ENCODE results near the gene MRI1.
A peak's percentile ranks its signal among the peaks of the same experiment; 100 is the strongest.
"Not testable (repeated sequence)": the region's sequence is repeated elsewhere in the genome, so short reads cannot be mapped to it uniquely, and the experiment has no call there.

The MRI1 gene
- 69.4 to 96.1 (median 87.5) reads per million in 4 experiments for total RNA-seq

DNA sequence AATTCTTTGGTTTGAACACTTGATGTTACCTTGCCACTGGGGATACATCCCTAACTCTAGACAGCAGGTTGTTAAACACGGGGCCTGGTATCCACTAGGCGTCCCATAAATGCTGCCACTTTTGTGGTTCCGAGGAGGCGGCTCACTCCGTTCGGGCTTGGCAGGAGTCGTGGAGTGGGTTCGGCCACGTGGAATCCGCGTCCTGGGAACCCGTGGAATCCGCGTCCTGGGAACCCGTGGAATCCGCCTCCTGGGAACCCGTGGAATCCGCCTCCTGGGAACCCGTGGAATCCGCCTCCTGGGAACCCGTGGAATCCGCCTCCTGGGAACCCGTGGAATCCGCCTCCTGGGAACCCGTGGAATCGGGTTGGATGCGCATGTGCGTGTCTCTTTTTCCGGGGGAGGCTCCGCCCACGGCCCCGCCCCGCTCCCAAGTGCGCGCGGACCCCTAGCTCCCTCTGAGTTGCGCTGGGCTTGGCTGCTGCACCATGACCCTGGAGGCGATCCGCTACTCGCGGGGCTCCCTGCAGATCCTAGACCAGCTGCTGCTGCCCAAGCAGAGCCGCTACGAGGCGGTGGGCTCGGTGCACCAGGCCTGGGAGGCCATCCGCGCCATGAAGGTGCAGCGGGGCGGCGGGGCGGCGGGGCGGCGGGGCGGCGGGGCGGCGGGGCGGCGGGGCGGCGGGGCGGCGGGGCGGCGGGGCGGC lies at the start of gene MRI1:
MRI1 (plus strand) TSS at position 422 of the 707 bp plus-strand sequence; CDS start at position 489, 67 bp downstream.
- peak; percentile 46 for DNase-seq

DNA sequence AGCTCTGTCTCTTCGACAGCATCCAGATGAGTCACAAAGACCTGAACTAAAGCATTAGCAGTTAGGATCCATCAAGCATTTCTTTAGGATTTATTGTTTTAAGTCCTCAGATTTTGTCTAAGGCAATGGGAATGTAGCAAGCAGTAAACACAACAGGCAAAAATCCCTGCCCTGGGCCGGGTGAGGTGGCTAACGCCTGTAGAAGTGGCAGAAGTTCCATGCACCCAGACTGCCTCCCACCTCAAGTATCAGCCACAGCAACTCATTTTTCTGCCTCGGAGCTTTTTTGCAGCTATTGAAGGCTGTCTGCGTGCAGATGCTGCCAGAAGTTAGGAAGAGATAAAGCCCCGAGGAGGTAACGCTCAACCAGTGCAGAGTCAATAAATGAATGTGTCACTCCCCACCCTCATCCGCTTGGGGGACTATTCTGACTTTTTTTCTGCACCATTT lies 47.1 kb upstream of the MRI1 start:
- DNase-seq, result no peak

DNA sequence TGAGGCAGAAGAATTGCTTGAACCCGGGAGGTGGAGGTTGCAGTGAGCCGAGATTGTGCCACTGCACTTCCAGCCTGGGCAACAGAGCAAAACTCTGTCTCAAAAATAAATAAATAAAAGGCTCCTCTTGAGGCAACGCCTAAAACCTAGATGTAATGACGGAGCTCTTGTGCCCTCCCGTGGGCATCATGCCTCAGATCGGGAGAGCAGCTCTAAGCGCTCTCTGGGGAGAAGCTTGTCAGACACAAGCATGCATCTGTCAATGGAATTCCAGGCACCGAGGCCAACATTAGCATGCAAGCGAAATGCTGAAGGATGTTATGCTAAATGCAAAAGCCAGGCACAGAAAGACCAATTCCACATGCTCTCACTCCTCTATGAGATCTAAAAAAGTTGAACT lies 45.6 kb upstream of the MRI1 start:
- no peak for DNase-seq

DNA sequence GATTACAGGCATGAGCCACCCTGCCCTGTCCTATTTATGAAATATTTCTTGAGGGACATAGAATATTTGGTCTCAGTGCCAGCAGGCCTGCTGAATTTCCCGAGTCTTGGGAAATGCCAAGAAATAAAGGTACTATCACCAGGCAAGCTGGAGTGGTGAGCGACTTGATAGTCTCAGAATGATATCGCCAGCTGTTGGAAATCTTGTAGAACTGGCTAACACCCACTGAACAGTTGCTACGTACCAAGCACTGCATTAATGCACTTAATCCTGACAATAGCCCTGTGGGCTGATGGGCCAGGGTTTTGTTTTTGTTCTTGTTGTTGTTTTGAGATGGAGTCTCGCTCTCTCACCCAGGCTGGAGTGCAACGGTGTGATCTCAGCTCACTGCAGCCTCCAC lies 42.2 kb upstream of the MRI1 start:
- no peak for DNase-seq

DNA sequence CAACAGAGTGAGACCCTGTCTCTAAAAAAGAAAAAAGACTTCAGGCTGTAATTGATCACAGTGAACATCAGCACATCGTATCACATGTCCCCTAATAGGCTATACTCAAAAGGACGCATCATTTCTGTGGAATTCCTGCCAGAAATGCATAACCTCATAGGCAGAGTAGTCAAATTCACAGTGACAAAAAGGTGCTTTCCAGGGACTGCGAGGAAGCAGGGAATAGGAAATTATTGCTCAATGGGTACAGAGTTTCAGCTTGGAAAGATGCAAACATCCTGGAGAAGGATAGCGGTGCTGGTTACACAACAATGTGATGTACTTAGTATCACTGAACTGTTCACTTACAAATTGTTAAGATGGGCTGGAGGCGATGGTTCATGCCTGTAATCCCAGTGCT lies 41.1 kb upstream of the MRI1 start:
- DNase-seq, result no peak

- DNase-seq, result no peak
Measured at GRCh38 chr19:13726323-13726722, 38.0 kb upstream of the MRI1 start.

DNA sequence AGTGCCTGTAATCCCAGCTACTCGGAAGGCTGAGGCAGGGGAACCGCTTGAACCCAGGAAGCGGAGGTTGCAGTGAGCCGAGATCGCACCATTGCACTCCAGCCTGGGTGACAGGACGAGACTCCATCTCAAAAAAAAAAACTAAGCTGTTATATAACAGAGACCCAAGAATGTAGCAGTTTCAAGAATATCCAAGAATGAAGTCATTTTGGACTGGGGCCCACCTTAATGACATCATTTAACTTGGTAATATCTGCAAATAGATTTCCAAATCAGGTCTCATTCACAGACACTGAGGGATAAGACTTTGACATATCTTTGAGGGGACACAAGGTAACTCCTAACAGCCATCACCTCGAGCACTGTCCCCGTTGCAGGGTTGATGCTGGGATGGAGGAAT lies 36.5 kb upstream of the MRI1 start:
- no peak for DNase-seq

- no peak for DNase-seq
Measured at GRCh38 chr19:13729859-13730258, 34.5 kb upstream of the MRI1 start.

- peak; percentile 90 for DNase-seq
Measured at GRCh38 chr19:13731147-13731964, 33.0 kb upstream of the MRI1 start.

GRCh38 chr19:13732337-13732736 lies 32.0 kb upstream of the MRI1 start:
- no peak for DNase-seq

GRCh38 chr19:13734751-13735150 lies 29.6 kb upstream of the MRI1 start:
- DNase-seq, result no peak

- DNase-seq, result no peak
Measured at GRCh38 chr19:13738073-13738472, 26.2 kb upstream of the MRI1 start.

GRCh38 chr19:13741893-13742292 lies 22.4 kb upstream of the MRI1 start:
- no peak for DNase-seq

- no peak for DNase-seq
Measured at GRCh38 chr19:13742756-13743155, 21.6 kb upstream of the MRI1 start.

GRCh38 chr19:13744174-13744573 lies 20.1 kb upstream of the MRI1 start:
- DNase-seq, result no peak

GRCh38 chr19:13747098-13747453 lies 17.2 kb upstream of the MRI1 start:
- DNase-seq, result no peak

DNA sequence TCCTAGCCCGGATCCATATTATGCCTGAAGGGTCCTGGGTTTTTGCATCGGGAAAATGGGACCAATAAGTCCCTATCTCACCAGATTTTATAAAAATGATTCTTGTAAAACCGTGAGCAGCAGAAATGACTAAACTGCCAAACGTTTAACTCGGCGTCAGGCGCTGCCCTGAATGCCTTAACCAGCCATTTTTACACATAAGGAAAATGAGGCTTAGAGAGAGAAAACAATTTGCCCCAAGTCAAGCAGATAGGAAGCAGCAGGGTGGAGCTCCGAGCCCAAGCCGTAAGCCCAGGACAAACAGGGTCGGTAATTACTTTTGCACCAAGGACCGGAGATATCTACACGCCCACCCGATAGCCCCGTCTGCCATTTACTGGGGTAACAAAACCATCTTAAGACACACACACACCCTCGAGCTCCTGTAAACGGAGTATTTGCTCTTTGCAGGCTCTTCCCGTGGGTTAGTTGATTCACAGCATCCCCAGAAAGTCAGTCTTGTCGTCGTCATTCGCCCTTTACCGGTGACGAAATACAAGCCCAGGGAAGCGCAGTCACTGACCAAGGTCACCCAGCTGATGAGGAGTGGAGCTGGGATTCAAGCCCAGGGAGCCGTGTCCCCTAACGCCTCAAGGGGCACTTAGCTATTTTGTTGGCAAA lies 16.0 kb upstream of the MRI1 start:
- DNase-seq, result no peak

GRCh38 chr19:13751436-13751835 lies 12.9 kb upstream of the MRI1 start:
- no peak for DNase-seq

DNA sequence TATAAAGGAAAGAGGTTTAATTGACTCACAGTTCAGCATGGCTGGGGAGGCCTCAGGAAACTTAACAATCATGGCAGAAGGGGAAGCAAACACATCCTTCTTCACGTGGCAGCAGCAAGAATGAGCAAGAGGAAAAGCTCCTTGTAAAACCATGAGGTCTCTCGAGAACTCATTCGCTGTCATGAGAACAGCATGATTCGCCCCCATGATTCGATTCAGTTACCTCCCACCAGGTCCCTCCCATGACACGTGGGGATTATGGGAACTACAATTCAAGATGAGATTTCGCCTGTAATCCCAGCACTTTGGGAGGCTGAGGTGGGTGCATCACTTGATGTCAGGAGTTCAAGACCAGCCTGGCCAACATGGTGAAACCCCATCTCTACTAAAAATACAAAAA lies 10.7 kb upstream of the MRI1 start:
- DNase-seq, result not testable (repeated sequence)

- DNase-seq, result no peak
Measured at GRCh38 chr19:13756210-13756609, 8.1 kb upstream of the MRI1 start.

DNA sequence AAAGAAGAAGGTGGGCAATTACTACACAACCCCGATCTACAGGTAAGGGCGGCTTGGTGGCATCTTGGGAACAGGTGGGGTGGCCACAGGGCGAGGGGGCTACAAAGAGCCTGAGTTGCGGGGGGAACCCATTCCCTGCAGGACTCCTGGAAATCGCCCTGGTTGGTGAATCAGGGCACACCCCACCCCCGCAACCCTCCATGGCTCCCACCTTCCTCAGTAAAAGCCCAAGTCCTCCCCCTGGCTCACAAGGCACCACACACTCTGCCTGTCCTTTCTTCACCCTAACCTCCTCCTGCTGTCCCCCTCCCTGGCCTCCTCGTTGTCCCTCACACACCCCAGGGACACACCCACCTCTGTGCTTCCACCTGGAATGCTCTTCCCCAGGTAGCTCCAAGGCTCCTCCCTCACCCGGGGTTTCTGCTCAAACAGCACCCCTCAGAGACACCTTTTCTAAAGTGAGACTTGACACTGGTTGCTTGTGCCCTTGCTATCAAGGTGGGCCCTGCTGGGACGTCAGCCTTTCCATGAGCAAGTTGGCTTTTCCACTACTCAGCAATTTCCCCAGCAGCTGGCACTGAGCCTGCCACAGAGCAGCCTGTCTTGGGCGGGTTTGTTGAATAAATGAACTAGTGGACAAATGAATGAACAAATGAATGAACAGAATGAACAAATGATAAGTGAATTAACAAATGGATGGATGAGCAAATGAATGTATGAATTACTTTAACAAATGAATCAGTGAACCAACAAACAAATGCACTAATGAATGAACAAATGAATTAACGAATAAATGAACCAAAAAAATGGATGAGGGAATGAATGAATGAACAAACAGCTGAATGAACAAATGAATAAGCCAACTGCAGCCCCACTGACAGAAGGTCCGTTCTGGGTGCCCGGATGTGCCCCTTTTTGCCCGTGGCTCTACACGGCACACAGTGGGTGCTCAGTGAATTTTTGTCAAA lies 6.2 kb upstream of the MRI1 start:
- DNase-seq, result no peak

DNA sequence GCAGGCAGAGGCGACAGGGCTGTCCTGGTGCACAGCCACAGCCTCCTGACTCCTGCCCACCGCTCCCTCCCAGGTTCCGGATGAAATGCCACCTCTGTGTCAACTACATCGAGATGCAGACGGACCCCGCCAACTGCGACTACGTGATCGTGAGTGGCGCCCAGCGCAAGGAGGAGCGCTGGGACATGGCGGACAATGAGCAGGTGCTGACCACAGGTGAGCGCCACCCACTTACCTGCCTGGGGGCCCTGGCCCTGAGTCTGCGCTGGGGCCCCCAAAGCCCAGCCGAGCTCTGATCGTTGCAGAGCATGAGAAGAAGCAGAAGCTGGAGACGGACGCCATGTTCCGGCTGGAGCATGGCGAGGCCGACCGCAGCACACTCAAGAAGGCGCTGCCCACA lies 5.5 kb upstream of the MRI1 start:
- no peak for DNase-seq

- DNase-seq, result no peak
Measured at GRCh38 chr19:13761423-13761822, 2.9 kb upstream of the MRI1 start.
